Measurements from ENCODE around the gene C2orf42. TPM values are rescaled to one million over a fixed set of nuclear protein-coding genes. Genes with fewer than 3 reads are reported as not detected.
A peak's percentile ranks its signal among the peaks of the same experiment; 100 is the strongest.
"Not testable (repeated sequence)": the region's sequence is repeated elsewhere in the genome, so short reads cannot be mapped to it uniquely, and the experiment has no call there.

The C2orf42 gene
- total and polyA plus RNA-seq, 5 donors from 2014 or later: 21.0 to 38.4 (median 23.6) TPM

DNA sequence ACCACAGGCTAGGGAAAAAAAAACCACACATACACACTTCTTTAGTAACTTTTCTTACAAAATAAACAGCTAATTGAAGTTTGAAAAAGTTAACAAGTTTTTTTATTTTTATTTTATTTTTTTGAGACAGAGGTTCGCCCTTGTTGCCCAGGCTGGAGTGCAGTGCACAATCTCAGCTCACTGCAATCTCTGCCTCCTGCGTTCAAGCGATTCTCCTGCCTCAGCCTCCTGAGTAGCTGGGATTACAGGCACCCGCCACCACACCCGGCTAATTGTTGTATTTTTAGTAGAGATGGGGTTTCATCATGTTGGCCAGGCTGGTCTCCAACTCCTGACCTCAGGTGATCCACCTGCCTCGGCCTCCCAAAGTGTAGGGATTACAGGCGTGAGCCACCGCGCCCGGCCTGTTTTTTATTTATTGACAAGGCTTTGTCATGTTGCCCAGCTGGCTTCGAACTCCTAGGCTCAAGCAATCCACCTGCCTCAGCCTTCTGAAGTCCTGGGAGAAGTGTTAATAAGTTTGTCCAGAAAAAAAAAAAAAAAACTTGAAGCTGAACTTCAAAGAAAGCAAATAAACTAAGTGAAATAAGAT lies 21.1 kb downstream of the C2orf42 start:
- not testable (repeated sequence) for ATAC-seq (ENCODE audit: low read depth in 2 of 2); H3K9me3 Mint-ChIP-seq; H3K4me1 Mint-ChIP-seq; H3K4me3 Mint-ChIP-seq; H3K27me3 ChIP-seq (ENCODE audit: control insufficient read depth, insufficient read depth, low read length); DNase-seq; H3K27ac ChIP-seq (ENCODE audit: insufficient read depth, low read length, poor library complexity, severe bottlenecking); H3K27ac Mint-ChIP-seq; H3K4me3 ChIP-seq (ENCODE audit: low read depth, low read length); H3K9me3 ChIP-seq (ENCODE audit: control insufficient read depth in 2 of 2, low read length in 2 of 2); H3K27me3 Mint-ChIP-seq; H3K4me1 ChIP-seq (ENCODE audit: control insufficient read depth, insufficient read depth, low read length, poor library complexity, severe bottlenecking)
- H3K36me3 ChIP-seq (ENCODE audit: control insufficient read depth, insufficient read depth, low read length): peaks cover 42% of the 10 kb centered on the region
- H3K36me3 Mint-ChIP-seq: peaks cover 26% of the 10 kb centered on the region

DNA sequence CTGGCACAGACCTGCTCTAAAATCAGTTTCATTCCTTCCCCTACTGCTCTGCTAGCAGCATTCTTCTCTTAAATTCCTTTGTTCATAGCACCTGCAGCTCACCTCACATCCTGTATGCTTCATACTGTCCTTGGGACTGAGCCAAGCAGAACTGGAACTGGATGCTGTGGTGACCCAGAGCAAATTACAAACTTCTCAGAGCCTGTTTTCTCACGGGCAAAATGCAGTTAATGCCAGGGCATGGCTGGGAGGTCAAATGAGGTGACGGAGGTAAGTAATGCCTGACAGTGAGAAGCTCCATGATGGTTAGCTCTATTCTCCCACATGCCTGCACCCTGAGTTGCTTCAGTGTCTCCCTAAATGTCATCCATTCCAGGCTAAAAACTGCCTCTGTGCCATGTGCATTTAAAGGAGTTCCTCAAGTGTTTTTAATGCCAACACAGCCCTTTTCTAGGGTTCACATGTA lies 29.7 kb downstream of the C2orf42 start:
- H3K4me1 ChIP-seq (ENCODE audit: control insufficient read depth, insufficient read depth, low read length, poor library complexity, severe bottlenecking): no peaks in the 10 kb centered on the region
- Mint-ChIP-seq H3K36me3 (peaks cover 14% of the 10 kb centered on the region), H3K4me3 (no peak overlapping the region), H3K9me3 (no peaks in the 10 kb centered on the region), H3K27me3 (no peaks in the 10 kb centered on the region), H3K27ac (peak overlapping the region; percentile 11 to 78 (median 14)), H3K4me1 (peaks cover 0 to 4% (median under 1%) of the 10 kb centered on the region in 4 donors)
- no peak overlapping the region for H3K4me3 ChIP-seq (ENCODE audit: low read depth, low read length)
- H3K27ac ChIP-seq (ENCODE audit: insufficient read depth, low read length, poor library complexity, severe bottlenecking): no peak overlapping the region
- H3K27me3 ChIP-seq (ENCODE audit: control insufficient read depth, insufficient read depth, low read length): no peaks in the 10 kb centered on the region
- ATAC-seq (ENCODE audit: low read depth in 2 of 2): no peak
- H3K9me3 ChIP-seq (ENCODE audit: control insufficient read depth in 2 of 2, low read length in 2 of 2): no peaks in the 10 kb centered on the region
- H3K36me3 ChIP-seq (ENCODE audit: control insufficient read depth, insufficient read depth, low read length): peaks cover 35% of the 10 kb centered on the region
- DNase-seq: no peak

DNA sequence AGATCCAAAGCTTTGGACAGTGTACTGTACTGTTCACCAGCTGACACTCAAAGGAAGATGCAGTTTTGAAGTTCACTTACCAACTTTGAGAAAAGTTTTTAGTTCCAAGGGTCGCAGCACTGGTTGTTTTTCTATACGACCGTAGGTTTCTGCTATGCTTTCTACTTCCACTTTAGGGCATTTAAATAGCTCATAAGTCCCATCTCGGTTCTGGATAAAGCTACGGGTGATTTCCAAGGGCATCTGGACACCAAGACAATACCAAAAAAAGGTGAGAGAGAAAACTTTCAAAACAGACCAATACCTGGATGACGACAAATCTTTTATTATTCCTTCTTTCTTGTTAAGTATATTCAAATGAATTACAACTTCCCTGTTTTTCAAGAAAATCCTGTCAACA lies 30.3 kb downstream of the C2orf42 start:
- no peak overlapping the region for H3K4me3 ChIP-seq (ENCODE audit: low read depth, low read length)
- Mint-ChIP-seq H3K27ac (peak overlapping the region; percentile 11 to 78 (median 14)), H3K36me3 (peaks cover 13% of the 10 kb centered on the region), H3K4me3 (no peak overlapping the region), H3K9me3 (no peaks in the 10 kb centered on the region), H3K27me3 (no peaks in the 10 kb centered on the region), H3K4me1 (peaks cover 0 to 4% (median under 1%) of the 10 kb centered on the region in 4 donors)
- no peaks in the 10 kb centered on the region for H3K4me1 ChIP-seq (ENCODE audit: control insufficient read depth, insufficient read depth, low read length, poor library complexity, severe bottlenecking)
- DNase-seq: no peak
- no peak overlapping the region for H3K27ac ChIP-seq (ENCODE audit: insufficient read depth, low read length, poor library complexity, severe bottlenecking)
- peaks cover 33% of the 10 kb centered on the region for H3K36me3 ChIP-seq (ENCODE audit: control insufficient read depth, insufficient read depth, low read length)
- no peaks in the 10 kb centered on the region for H3K27me3 ChIP-seq (ENCODE audit: control insufficient read depth, insufficient read depth, low read length)
- H3K9me3 ChIP-seq (ENCODE audit: control insufficient read depth in 2 of 2, low read length in 2 of 2): no peaks in the 10 kb centered on the region
- ATAC-seq (ENCODE audit: low read depth in 2 of 2): no peak

DNA sequence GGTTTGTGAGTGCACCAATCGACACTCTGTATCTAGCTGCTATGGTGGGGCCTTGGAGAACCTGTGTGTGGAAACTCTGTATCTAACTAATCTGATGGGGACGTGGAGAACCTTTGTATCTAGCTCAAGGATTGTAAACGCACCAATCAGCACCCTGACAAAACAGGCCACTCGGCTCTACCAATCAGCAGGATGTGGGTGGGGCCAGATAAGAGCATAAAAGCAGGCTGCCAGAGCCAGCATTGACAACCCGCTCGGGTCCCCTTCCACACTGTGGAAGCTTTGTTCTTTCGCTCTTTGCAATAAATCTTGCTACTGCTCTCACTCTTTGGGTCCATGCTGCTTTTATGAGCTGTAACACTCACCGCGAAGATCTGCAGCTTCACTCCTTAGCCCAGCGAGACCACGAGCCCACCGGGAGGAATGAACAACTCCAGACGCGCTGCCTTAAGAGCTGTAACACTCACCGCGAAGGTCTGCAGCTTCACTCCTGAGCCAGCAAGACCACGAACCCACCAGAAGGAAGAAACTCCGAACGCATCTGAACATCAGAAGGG lies 41.6 kb downstream of the C2orf42 start:
- H3K4me3 ChIP-seq (ENCODE audit: low read depth, low read length); H3K27me3 ChIP-seq (ENCODE audit: control insufficient read depth, insufficient read depth, low read length); H3K27ac Mint-ChIP-seq; ATAC-seq (ENCODE audit: low read depth in 2 of 2); H3K27ac ChIP-seq (ENCODE audit: insufficient read depth, low read length, poor library complexity, severe bottlenecking); H3K27me3 Mint-ChIP-seq; H3K9me3 Mint-ChIP-seq; H3K4me3 Mint-ChIP-seq; H3K9me3 ChIP-seq (ENCODE audit: control insufficient read depth in 2 of 2, low read length in 2 of 2); DNase-seq; H3K4me1 ChIP-seq (ENCODE audit: control insufficient read depth, insufficient read depth, low read length, poor library complexity, severe bottlenecking): not testable (repeated sequence)
- H3K36me3 Mint-ChIP-seq: peaks cover 21% of the 10 kb centered on the region
- peaks cover 11% of the 10 kb centered on the region for H3K36me3 ChIP-seq (ENCODE audit: control insufficient read depth, insufficient read depth, low read length)
- H3K4me1 Mint-ChIP-seq: peaks cover 5 to 25% (median 14%) of the 10 kb centered on the region in 4 donors

DNA sequence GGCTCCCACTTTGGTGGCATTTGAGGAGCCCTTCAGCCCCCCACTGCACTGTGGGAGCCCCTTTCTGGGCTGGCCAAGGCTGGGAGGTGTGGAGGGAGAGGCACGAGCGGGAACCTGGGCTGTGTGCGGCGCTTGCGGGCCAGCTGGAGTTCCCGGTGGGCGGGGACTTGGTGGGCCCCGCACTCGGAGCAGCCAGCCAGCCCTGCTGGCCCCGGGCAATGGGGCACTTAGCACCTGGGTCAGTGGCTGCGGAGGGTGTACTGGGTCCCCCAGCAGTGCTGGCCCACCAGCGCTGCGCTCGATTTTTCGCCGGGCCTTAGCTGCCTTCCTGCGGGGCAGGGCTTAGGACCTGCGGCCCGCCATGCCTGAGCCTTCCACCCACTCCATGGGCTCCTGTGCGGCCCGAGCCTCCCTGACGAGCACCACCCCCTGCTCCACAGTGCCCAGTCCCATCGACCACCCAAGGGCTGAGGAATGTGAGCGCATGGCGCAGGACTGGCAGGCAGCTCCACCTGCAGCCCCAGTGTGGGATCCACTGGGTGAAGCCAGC lies 42.5 kb downstream of the C2orf42 start:
- not testable (repeated sequence) for H3K27me3 ChIP-seq (ENCODE audit: control insufficient read depth, insufficient read depth, low read length); H3K27ac ChIP-seq (ENCODE audit: insufficient read depth, low read length, poor library complexity, severe bottlenecking); H3K27me3 Mint-ChIP-seq; H3K4me3 ChIP-seq (ENCODE audit: low read depth, low read length); H3K9me3 ChIP-seq (ENCODE audit: control insufficient read depth in 2 of 2, low read length in 2 of 2); H3K9me3 Mint-ChIP-seq; DNase-seq; ATAC-seq (ENCODE audit: low read depth in 2 of 2); H3K27ac Mint-ChIP-seq
- peaks cover 10% of the 10 kb centered on the region for H3K36me3 ChIP-seq (ENCODE audit: control insufficient read depth, insufficient read depth, low read length)
- Mint-ChIP-seq H3K4me1 (peaks cover 6 to 29% (median 17%) of the 10 kb centered on the region in 4 donors), H3K36me3 (peaks cover 21% of the 10 kb centered on the region), H3K4me3 (peak overlapping the region in 1 of 4 donors; percentile 72)
- peaks cover 15% of the 10 kb centered on the region for H3K4me1 ChIP-seq (ENCODE audit: control insufficient read depth, insufficient read depth, low read length, poor library complexity, severe bottlenecking)

DNA sequence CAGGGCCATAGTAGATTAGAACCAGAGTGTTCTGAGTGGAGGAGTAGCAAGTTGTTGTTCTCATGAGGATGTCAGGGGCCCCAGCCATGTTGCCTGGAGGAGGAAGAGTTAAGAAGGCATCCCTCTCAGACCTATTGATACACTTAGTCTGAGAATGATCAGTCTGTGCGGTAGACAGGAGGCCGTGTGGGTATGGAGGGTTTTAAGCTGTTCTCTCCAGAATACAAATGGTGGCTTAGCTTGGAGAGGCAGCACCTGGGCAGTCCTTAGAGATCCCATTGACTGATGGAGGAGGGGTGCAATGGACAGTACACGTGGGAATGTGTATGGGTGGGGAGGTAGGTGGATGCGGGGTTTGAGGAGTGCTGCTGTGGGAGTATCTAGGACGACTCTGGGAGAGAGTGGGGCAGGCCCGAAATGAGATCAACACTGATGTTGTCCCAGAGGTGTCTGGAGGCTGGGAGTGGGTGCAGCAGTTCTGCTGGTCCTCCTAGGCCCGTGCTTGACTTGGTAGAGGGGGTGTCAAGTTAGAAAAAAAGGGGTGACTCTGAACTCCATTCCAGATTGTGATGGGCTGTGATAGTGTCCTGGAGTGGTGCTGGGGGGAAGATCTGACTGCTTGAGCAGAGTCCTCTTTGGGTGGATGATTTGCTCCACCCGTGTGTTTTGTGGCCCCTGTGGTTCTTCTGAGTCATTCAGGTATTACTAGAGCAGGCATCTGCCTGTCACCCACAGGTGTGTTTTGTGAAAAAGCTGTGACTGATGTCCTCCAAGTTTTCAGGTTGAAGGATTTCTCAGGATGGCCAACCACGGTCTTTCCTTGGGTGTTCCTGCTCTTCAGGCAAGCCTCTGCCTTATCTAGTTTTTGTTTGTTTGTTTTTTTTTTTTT lies 44.7 kb downstream of the C2orf42 start:
- no peaks in the 10 kb centered on the region for H3K27me3 ChIP-seq (ENCODE audit: control insufficient read depth, insufficient read depth, low read length)
- Mint-ChIP-seq H3K4me3 (peak overlapping the region in 2 of 4 donors; percentile 22 to 66), H3K36me3 (peaks cover 13% of the 10 kb centered on the region), H3K4me1 (peaks cover 17 to 42% (median 30%) of the 10 kb centered on the region in 4 donors), H3K27ac (peak overlapping the region; percentile 86 to 97 (median 89)), H3K9me3 (no peaks in the 10 kb centered on the region), H3K27me3 (peaks cover 12% of the 10 kb centered on the region)
- DNase-seq: peak in 1 of 3 donors; percentile 79
- no peak overlapping the region for H3K4me3 ChIP-seq (ENCODE audit: low read depth, low read length)
- H3K36me3 ChIP-seq (ENCODE audit: control insufficient read depth, insufficient read depth, low read length): peaks cover 10% of the 10 kb centered on the region
- peak overlapping the region; percentile 23 for H3K27ac ChIP-seq (ENCODE audit: insufficient read depth, low read length, poor library complexity, severe bottlenecking)
- H3K9me3 ChIP-seq (ENCODE audit: control insufficient read depth in 2 of 2, low read length in 2 of 2): no peaks in the 10 kb centered on the region
- H3K4me1 ChIP-seq (ENCODE audit: control insufficient read depth, insufficient read depth, low read length, poor library complexity, severe bottlenecking): peaks cover 27% of the 10 kb centered on the region
- no peak for ATAC-seq (ENCODE audit: low read depth in 2 of 2)

DNA sequence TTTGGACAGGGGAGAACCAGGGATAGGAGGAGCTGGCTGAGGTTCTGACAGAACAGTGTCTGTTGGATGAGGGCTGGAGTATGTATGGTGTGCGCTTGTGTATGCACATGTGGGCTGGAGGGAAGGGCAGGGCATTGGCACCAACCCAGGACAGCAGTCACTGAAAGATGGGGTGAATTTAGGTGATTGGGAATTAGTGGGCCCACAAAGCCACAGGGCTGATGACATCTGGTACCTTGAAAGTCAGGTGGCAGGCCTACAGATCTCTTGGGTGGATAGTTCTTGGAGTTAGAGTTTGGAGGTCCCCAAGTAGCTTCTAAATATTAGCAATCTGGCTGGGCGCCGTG lies 45.7 kb downstream of the C2orf42 start:
- ATAC-seq (ENCODE audit: low read depth in 2 of 2) (no peak), DNase-seq (no peak)
- peak overlapping the region in 1 of 4 donors; percentile 76 for H3K4me3 Mint-ChIP-seq
- no peaks in the 10 kb centered on the region for H3K9me3 Mint-ChIP-seq
- Histone ChIP-seq H3K27ac (ENCODE audit: insufficient read depth, low read length, poor library complexity, severe bottlenecking) (no peak overlapping the region), H3K4me3 (ENCODE audit: low read depth, low read length) (no peak overlapping the region), H3K4me1 (ENCODE audit: control insufficient read depth, insufficient read depth, low read length, poor library complexity, severe bottlenecking) (peaks cover 35% of the 10 kb centered on the region), H3K27me3 (ENCODE audit: control insufficient read depth, insufficient read depth, low read length) (no peaks in the 10 kb centered on the region), H3K9me3 (ENCODE audit: control insufficient read depth in 2 of 2, low read length in 2 of 2) (no peaks in the 10 kb centered on the region), H3K36me3 (ENCODE audit: control insufficient read depth, insufficient read depth, low read length) (peaks cover 6% of the 10 kb centered on the region)
- H3K4me1 Mint-ChIP-seq: peaks cover 19 to 52% (median 38%) of the 10 kb centered on the region in 4 donors
- H3K27ac Mint-ChIP-seq: peak overlapping the region; percentile 57 to 84 (median 76)
- H3K36me3 Mint-ChIP-seq: peaks cover 8% of the 10 kb centered on the region
- H3K27me3 Mint-ChIP-seq: peaks cover 12% of the 10 kb centered on the region

Data from CD4-positive, CD25-positive, alpha-beta regulatory T cell (primary cell).